CD4-positive, alpha-beta T cell treated with Interleukin-1 beta for 1 hour (primary cell): ENCODE data around the gene SESN3.

Source experiments
- DNase-seq, 2 donors: peaks; one replicate each; pipeline ENCODE4 v3.0.0-alpha.2; 2020 to 2022

The SESN3 gene

GRCh38 chr11:95115597-95115996 lies 115.4 kb downstream of the SESN3 start:
- no peak for DNase-seq
